ENCODE data around the gene PPP1R2.
A peak's percentile ranks its signal among the peaks of the same experiment; 100 is the strongest.

PPP1R2 gene

GRCh38 chr3:195550723-195551122 lies 7.6 kb upstream of the PPP1R2 start:
- TF ChIP-seq CREB1 (IDR thresholded peaks at IDR 0.05; ENCODE audit: low read depth) = no peak
- TF ChIP-seq CEBPB (IDR thresholded peaks at IDR 0.05) = no peak
- no peak for TF ChIP-seq TCF12 (IDR thresholded peaks at IDR 0.05; ENCODE audit: low read depth)
- no peak for TF ChIP-seq EGR1 (IDR thresholded peaks at IDR 0.05)
- no peak for TF ChIP-seq MAX (IDR thresholded peaks at IDR 0.05)
- no peak for TF ChIP-seq TAF1 (IDR thresholded peaks at IDR 0.05; ENCODE audit: low read depth)
- TF ChIP-seq FOXM1 (IDR thresholded peaks at IDR 0.05; ENCODE audit: borderline replicate concordance, low read depth) = no peak
- no peak for TF ChIP-seq RAD21 (IDR thresholded peaks at IDR 0.05; ENCODE audit: low read depth)
- TF ChIP-seq YY1 (IDR thresholded peaks at IDR 0.05; ENCODE audit: low read depth) = no peak
- TF ChIP-seq EP300 (IDR thresholded peaks at IDR 0.05; ENCODE audit: borderline replicate concordance) = no peak
- no peak for TF ChIP-seq USF1 (IDR thresholded peaks at IDR 0.05)
- no peak for TF ChIP-seq ZBTB7A (IDR thresholded peaks at IDR 0.05; ENCODE audit: low read depth)
- TF ChIP-seq REST (IDR thresholded peaks at IDR 0.05; ENCODE audit: low read depth) = no peak
- no peak for TF ChIP-seq TEAD4 (IDR thresholded peaks at IDR 0.05)
- TF ChIP-seq NFIC (IDR thresholded peaks at IDR 0.05) = no peak

DNA sequence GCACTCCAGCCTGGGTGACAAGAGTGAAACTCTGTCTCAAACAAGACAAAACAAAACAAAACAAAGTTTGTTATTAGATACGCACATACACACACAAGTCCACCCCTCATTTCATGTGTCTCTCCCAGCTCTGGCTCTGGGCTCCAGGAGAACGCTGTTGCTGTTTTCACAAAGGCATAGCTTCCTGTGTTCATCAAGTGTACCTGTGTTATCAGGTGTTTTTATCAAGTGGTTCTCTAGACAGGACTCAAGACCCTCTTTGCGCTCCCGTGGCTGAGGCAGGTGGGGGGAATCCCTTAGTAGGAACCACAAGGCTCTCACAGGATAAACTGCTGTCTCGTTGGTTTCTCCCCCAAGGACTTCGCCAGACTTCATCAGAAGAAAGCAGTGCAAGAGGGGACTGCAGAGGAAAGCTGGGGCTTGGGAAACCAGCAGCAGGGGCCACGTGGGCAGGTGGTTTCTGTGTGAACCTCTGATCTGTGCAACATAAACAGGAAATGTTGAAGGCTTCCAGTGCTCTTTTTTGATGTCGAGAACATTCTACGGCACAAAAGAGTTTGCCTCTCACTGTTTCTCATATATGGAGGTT lies 6.9 kb upstream of the PPP1R2 start:
- no peak for TF ChIP-seq USF1 (IDR thresholded peaks at IDR 0.05)

DNA sequence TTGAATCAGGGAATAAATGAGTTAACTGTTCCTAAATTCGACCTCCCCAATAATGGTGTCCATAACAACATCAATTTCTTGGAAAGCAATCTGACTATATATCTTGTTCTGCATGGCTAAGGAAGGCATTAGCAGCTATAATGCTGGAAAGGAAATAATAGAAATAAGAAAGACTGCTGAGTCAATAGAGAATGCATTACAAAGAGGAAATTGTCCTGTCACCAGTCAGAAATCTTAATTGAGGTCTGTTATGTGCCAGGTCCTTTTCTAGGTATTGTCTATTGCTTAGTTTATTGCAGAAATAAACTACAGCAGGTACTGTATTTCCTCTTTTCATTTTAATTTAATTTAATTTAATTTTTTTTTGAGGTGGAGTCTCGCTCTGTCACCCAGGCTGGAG lies 5.9 kb upstream of the PPP1R2 start:
- TF ChIP-seq NFIC (IDR thresholded peaks at IDR 0.05) = peak; percentile 47
- TF ChIP-seq EP300 (IDR thresholded peaks at IDR 0.05; ENCODE audit: borderline replicate concordance) = no peak
- TF ChIP-seq ZBTB7A (IDR thresholded peaks at IDR 0.05; ENCODE audit: low read depth) = no peak
- TF ChIP-seq TEAD4 (IDR thresholded peaks at IDR 0.05) = peak; percentile 44; the same call in 1 of the 2 replicates

DNA sequence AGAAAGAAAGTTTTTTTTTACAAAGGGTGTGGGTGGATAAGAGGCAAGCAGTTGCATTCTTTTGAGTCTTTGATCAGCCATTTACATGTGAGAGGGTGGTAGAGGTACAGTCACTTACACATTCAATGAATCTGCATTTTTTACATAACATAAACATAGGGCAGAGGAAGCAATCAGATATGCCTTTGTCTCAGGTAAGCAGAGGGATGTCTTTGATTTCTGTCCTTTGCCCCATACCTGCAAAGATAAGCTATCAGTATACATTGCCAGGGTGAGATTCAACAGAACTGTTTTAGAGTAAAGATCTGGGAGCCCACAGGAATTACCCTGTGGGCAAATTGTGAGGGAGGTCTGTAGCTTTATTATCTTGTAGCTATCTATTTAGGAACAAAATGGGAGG lies 5.4 kb upstream of the PPP1R2 start:
- TF ChIP-seq TEAD4 (IDR thresholded peaks at IDR 0.05) (no peak), TCF12 (IDR thresholded peaks at IDR 0.05; ENCODE audit: low read depth) (no peak), TAF1 (IDR thresholded peaks at IDR 0.05; ENCODE audit: low read depth) (no peak), NFIC (IDR thresholded peaks at IDR 0.05) (no peak), EGR1 (IDR thresholded peaks at IDR 0.05) (no peak)

GRCh38 chr3:195548006-195548405 lies 4.9 kb upstream of the PPP1R2 start:
- no peak for TF ChIP-seq REST (IDR thresholded peaks at IDR 0.05; ENCODE audit: low read depth)
- TF ChIP-seq EP300 (IDR thresholded peaks at IDR 0.05; ENCODE audit: borderline replicate concordance) = no peak

- TF ChIP-seq YY1 (IDR thresholded peaks at IDR 0.05; ENCODE audit: low read depth) (peak; percentile 70; the same call in 1 of the 2 replicates), TCF12 (IDR thresholded peaks at IDR 0.05; ENCODE audit: low read depth) (peak; percentile 88), CEBPB (IDR thresholded peaks at IDR 0.05) (0 out of 2 replicates have a peak, but pooled peaks have one; percentile 2), ZBTB7A (IDR thresholded peaks at IDR 0.05; ENCODE audit: low read depth) (no peak), REST (IDR thresholded peaks at IDR 0.05; ENCODE audit: low read depth) (peak; percentile 60), TAF1 (IDR thresholded peaks at IDR 0.05; ENCODE audit: low read depth) (no peak), NFIC (IDR thresholded peaks at IDR 0.05) (peak; percentile 97), TEAD4 (IDR thresholded peaks at IDR 0.05) (peak; percentile 79), USF1 (IDR thresholded peaks at IDR 0.05) (no peak; the same call in 1 of the 2 replicates), EP300 (IDR thresholded peaks at IDR 0.05; ENCODE audit: borderline replicate concordance) (peak; percentile 75; the same call in 1 of the 2 replicates), EGR1 (IDR thresholded peaks at IDR 0.05) (no peak), MAX (IDR thresholded peaks at IDR 0.05) (peak; percentile 39; the same call in 1 of the 2 replicates), CREB1 (IDR thresholded peaks at IDR 0.05; ENCODE audit: low read depth) (0 out of 2 replicates have a peak, but pooled peaks have one; percentile 46), FOXM1 (IDR thresholded peaks at IDR 0.05; ENCODE audit: borderline replicate concordance, low read depth) (peak; percentile 37; the same call in 1 of the 2 replicates), RAD21 (IDR thresholded peaks at IDR 0.05; ENCODE audit: low read depth) (no peak)
These were observed 3.0 kb upstream of the PPP1R2 start for GRCh38 chr3:195546130-195546560.
